Measurements from ENCODE around the gene R3HDM1.
"Not testable (repeated sequence)": the region's sequence is repeated elsewhere in the genome, so short reads cannot be mapped to it uniquely, and the experiment has no call there.

- not testable (repeated sequence) for TF ChIP-seq CTCF, POLR2A (IDR thresholded peaks at IDR 0.05)
Observed at GRCh38 chr2:135630034-135630433, 98.8 kb downstream of the R3HDM1 start.

Data from body of pancreas (tissue), 4 donors.